GM12878 (cell line): ENCODE measurements around the gene MESD. TPM values are rescaled to one million over a fixed set of nuclear protein-coding genes. Genes with fewer than 3 reads are reported as not detected.

ENCODE experiments used
- ATAC-seq: fragments of 200-7000 bp; cut with Tn5 transposase; 3 replicates; pipeline ENCODE4 v1.9.1; 2020; ENCODE audit warnings: mild to moderate bottlenecking, moderate library complexity
- BruUV-seq: library from RNA; stranded (reverse); fragments of 400-500 nt; replicated peaks from 2 replicates; lab custom pipeline; 2021; lab: Mats Ljungman, UMichigan
- CTCF ChIA-PET: fragments of 300-600 bp; sonication (Branson Sonifier 250); formaldehyde crosslinking; extraction: SDS; loops from one replicate; lab custom pipeline; 2021; ENCODE audit warnings: inconsistent platforms; lab: Yijun Ruan, JAX
- POLR2A ChIA-PET: fragments of 350-600 bp; formaldehyde crosslinking; extraction: SDS; loops from one replicate; lab custom pipeline; 2021; ENCODE audit warnings: inconsistent platforms; lab: Charles Lee
- RAD21 ChIA-PET: fragments of 300-600 bp; sonication (Branson Sonifier 250); formaldehyde crosslinking; loops from one replicate; lab custom pipeline; 2023; ENCODE audit warnings: antibody characterized with exemption; ENCODE audit not compliant: unreplicated experiment; lab: Charles Lee
- SMC1A ChIA-PET: fragments of 300-600 bp; sonication (Branson Sonifier 250); formaldehyde crosslinking; loops from one replicate; lab custom pipeline; 2023; ENCODE audit not compliant: unreplicated experiment, uncharacterized antibody; lab: Charles Lee
- DNase-seq: peaks from one replicate; pipeline ENCODE4 v3.0.0-alpha.2; 2011; ENCODE audit warnings: low read depth, low spot score
- FAIRE-seq: peaks from 3 replicates; lab custom pipeline; 2011; peaks lifted over from hg19 to GRCh38; lab: Jason Lieb, UNC
- H2AFZ ChIP-seq: 2 replicates; pipeline ENCODE4 v1.6.0; 2011; ENCODE audit warnings: low read depth, low read length, control low read depth; ENCODE audit not compliant: control insufficient read depth
- H3K27ac ChIP-seq: 2 replicates; pipeline ENCODE4 v1.5.1; 2011; ENCODE audit warnings: control low read depth; ENCODE audit not compliant: control insufficient read depth, insufficient read depth
- H3K27me3 ChIP-seq, 2 experiments: replicated peaks in 1 of 2; 2 replicates each; pipeline versions ENCODE4 v1.6.0 to v1.6.1; 2011; ENCODE audit warnings: low read length in 1 of 2; ENCODE audit not compliant: control insufficient read depth in 2 of 2, insufficient read depth in 2 of 2
- H3K36me3 ChIP-seq, 2 experiments: 2 replicates each; pipeline ENCODE4 v1.5.1; 2011; ENCODE audit warnings: low read length in 1 of 2; ENCODE audit not compliant: control insufficient read depth in 2 of 2, insufficient read depth in 2 of 2
- H3K4me1 ChIP-seq: 2 replicates; pipeline ENCODE4 v1.6.1; 2011; ENCODE audit warnings: mild to moderate bottlenecking, low read length, moderate library complexity, mixed read lengths; ENCODE audit not compliant: control insufficient read depth, insufficient read depth
- H3K4me2 ChIP-seq: 2 replicates; pipeline ENCODE4 v1.6.0; 2011; ENCODE audit warnings: control low read depth; ENCODE audit not compliant: control insufficient read depth, insufficient read depth
- H3K4me3 ChIP-seq: fragments of 200-600 bp; sonication (generic); 2 replicates; pipeline ENCODE4 v1.5.1; 2016
- H3K79me2 ChIP-seq: 2 replicates; pipeline ENCODE4 v1.6.0; 2011; ENCODE audit warnings: low read length; ENCODE audit not compliant: control insufficient read depth, insufficient read depth
- H3K9ac ChIP-seq: 2 replicates; pipeline ENCODE4 v1.8.0; 2011; ENCODE audit warnings: low read length, control low read depth, mixed read lengths; ENCODE audit not compliant: control insufficient read depth, insufficient read depth
- H3K9me3 ChIP-seq: replicated peaks from 3 replicates; pipeline ENCODE4 v1.5.1; 2011; ENCODE audit warnings: mild to moderate bottlenecking, low read length; ENCODE audit not compliant: control insufficient read depth, insufficient read depth
- H4K20me1 ChIP-seq: 2 replicates; pipeline ENCODE4 v1.6.0; 2011; ENCODE audit not compliant: control insufficient read depth, insufficient read depth
- CBFB ChIP-seq: IDR thresholded peaks from 2 replicates; pipeline ENCODE4 v1.6.1; 2016; ENCODE audit warnings: antibody characterized with exemption, low read depth
- CEBPB ChIP-seq, 2 experiments: fragments of 150-350 bp in 1 of 2; IDR thresholded peaks; 2 replicates each; pipeline ENCODE4 v1.6.1; 2012 to 2014; ENCODE audit warnings: low read depth in 2 of 2, low read length in 2 of 2, borderline replicate concordance in 1 of 2, inconsistent platforms in 1 of 2
- YBX1 ChIP-seq: fragments of 450-650 bp; IDR thresholded peaks from 2 replicates; pipeline ENCODE4 v1.6.1; 2016; ENCODE audit warnings: antibody characterized with exemption
- ZNF384 ChIP-seq: IDR thresholded peaks from 2 replicates; pipeline ENCODE4 v1.6.1; 2012; ENCODE audit warnings: low read depth, mild to moderate bottlenecking, low read length, improper control_type of control experiment, borderline replicate concordance
- WGBS: methylation state at CpG from one replicate; pipeline ENCODE4 v1.1.6; 2016; ENCODE audit warnings: low lambda C conversion rate; ENCODE audit not compliant: insufficient replicate concordance, insufficient coverage; ENCODE audit errors: missing lambda C conversion rate; 5-methylcytosine and 5-hydroxymethylcytosine counted together
- in situ Hi-C: fragments of 300-500 bp; cut with MboI; formaldehyde crosslinking; loops from 9 replicates; pipeline ENCODE4 v1.14.3; 2018; ENCODE audit warnings: mixed read lengths
- intact Hi-C: fragments of 100-400 bp; cut with micrococcal nuclease; formaldehyde crosslinking; loops from one replicate; pipeline ENCODE4 v1.14.2; 2022; ENCODE audit not compliant: unreplicated experiment
- polyA plus RNA-seq, 11 experiments: library from polyadenylated mRNA; depleted of rRNA in 4 of 11; unstranded in 6 of 11; stranded (reverse) in 5 of 11; fragments of >200 nt; fragmentation: Nextera tagmentation in 4 of 11; fragmentation: Illumina TruSeq in 1 of 11; extraction: Ambion mirVana in 4 of 11; extraction: Trizol in 1 of 11; gene quantifications; 1 replicate in 1 of 11; 2 replicates in 10 of 11; pipeline versions ENCODE4 v1.2.1 to v1.2.3, GENCODE V29; 2011 to 2016; ENCODE audit warnings: inconsistent platforms in 2 of 11, missing spikeins in 2 of 11, low read depth in 1 of 11
- total RNA-seq, 4 experiments: library from RNA; depleted of rRNA in 3 of 4; stranded (reverse); fragments of >200 nt in 3 of 4; fragmentation: Illumina TruSeq in 1 of 4; extraction: Trizol in 1 of 4; gene quantifications; 2 replicates each; pipeline versions ENCODE4 v1.2.1 to v1.2.3, GENCODE V29; 2013 to 2021
- TF ChIP-seq, protein P1 (sequence below): fragments of 450-650 bp; IDR thresholded peaks from 2 replicates; pipeline ENCODE4 v1.6.1; 2017; ENCODE audit warnings: mild to moderate bottlenecking, low read depth, inconsistent platforms; ENCODE audit not compliant: poor library complexity, severe bottlenecking
- TF ChIP-seq, protein P2 (sequence below): fragments of 450-650 bp; formaldehyde crosslinking; IDR thresholded peaks from 2 replicates; pipeline ENCODE4 v1.4.0; 2020; ENCODE audit warnings: mild to moderate bottlenecking, moderate library complexity

MESD gene
- total and polyA plus RNA-seq, 10 of the 15 experiments (the other 5 are each of a cell fraction or from before 2014, with no cell fraction given), result 10.2 to 39.8 (median 20.9) TPM

DNA sequence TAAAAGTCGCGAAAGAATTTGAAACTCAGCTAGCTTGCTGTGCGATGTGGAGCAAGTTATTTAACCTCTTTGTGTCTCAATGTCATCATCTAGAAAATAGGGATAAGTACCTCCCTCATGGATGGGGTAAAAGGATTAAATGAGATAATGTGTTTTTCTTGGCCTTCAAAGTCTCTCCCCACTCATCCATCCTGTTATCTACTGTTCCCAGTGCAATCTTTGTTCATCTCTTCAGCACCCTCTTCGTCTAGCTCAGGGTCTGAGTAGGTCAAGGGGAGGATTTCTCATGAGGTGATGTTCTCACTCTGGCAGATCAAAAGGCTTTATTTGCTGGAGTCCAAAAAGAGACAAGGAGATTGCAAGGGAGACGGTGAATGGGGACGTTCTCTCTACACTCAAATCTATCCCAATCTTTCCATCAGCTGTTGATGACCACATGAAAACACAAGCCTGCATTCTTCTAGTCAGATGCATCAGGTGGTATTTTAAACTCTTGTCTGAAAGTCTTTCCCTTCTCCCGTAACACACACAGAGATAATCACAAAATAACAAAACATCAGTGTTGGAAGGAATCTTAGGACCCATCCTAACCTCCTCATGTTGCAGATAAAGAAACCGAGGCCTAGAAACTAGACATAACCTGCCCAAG lies 1.3 kb downstream of the MESD start:
- SMC1A ChIA-PET, result interaction anchor here (0.6 to 1.7 kb wide), 6 partner anchors 11 to 578 kb away, joined by 3 to 5 read pairs (median 3); partner anchors contain the start of gene CEMIP
- Histone ChIP-seq H3K9me3 (no peaks in the 10 kb centered on the region), H3K27me3 (no peaks in the 10 kb centered on the region), H3K36me3 (peaks cover 0 to 3% of the 10 kb centered on the region in 2 experiments; a peak in 1 of 4 replicates), H3K9ac (peak overlapping the region; percentile 89), H3K4me2 (peak overlapping the region; percentile 92), H4K20me1 (no peaks in the 10 kb centered on the region), H3K4me3 (peak overlapping the region; percentile 94), H3K27ac (peak overlapping the region; percentile 80), H3K79me2 (peaks cover 55% of the 10 kb centered on the region)
- WGBS, result 54% methylated on average over 8 of the region's 8 CpGs
- FAIRE-seq (no peak), ATAC-seq (no peak)
- intact Hi-C loops (no loop called here), in situ Hi-C loops (no loop called here)
- POLR2A ChIA-PET, result interaction anchor here (1.0 to 2.2 kb wide), 3 partner anchors 11 to 36 kb away, joined by 4 to 9 read pairs (median 7); partner anchors contain the start of gene TLNRD1
- RAD21 ChIA-PET, result interaction anchor here (1.1 to 2.6 kb wide), 3 partner anchors 13 to 278 kb away, joined by 3 to 13 read pairs (median 4); partner anchors contain the start of gene TLNRD1
- CTCF ChIA-PET, result interaction anchor here (0.9 to 4.7 kb wide), 3 partner anchors 18 to 278 kb away, joined by 6 to 27 read pairs (median 8); no protein-coding TSS in a partner anchor
- TF ChIP-seq, protein P1, sequence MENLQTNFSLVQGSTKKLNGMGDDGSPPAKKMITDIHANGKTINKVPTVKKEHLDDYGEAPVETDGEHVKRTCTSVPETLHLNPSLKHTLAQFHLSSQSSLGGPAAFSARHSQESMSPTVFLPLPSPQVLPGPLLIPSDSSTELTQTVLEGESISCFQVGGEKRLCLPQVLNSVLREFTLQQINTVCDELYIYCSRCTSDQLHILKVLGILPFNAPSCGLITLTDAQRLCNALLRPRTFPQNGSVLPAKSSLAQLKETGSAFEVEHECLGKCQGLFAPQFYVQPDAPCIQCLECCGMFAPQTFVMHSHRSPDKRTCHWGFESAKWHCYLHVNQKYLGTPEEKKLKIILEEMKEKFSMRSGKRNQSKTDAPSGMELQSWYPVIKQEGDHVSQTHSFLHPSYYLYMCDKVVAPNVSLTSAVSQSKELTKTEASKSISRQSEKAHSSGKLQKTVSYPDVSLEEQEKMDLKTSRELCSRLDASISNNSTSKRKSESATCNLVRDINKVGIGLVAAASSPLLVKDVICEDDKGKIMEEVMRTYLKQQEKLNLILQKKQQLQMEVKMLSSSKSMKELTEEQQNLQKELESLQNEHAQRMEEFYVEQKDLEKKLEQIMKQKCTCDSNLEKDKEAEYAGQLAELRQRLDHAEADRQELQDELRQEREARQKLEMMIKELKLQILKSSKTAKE, result no peak
- TF ChIP-seq YBX1 (no peak), CEBPB (IDR thresholded peaks at IDR 0.05; ENCODE audit: borderline replicate concordance in 1 of 2, low read depth in 2 of 2, low read length in 2 of 2) (no peak), CBFB (no peak), ZNF384 (no peak)
- TF ChIP-seq, protein P2, sequence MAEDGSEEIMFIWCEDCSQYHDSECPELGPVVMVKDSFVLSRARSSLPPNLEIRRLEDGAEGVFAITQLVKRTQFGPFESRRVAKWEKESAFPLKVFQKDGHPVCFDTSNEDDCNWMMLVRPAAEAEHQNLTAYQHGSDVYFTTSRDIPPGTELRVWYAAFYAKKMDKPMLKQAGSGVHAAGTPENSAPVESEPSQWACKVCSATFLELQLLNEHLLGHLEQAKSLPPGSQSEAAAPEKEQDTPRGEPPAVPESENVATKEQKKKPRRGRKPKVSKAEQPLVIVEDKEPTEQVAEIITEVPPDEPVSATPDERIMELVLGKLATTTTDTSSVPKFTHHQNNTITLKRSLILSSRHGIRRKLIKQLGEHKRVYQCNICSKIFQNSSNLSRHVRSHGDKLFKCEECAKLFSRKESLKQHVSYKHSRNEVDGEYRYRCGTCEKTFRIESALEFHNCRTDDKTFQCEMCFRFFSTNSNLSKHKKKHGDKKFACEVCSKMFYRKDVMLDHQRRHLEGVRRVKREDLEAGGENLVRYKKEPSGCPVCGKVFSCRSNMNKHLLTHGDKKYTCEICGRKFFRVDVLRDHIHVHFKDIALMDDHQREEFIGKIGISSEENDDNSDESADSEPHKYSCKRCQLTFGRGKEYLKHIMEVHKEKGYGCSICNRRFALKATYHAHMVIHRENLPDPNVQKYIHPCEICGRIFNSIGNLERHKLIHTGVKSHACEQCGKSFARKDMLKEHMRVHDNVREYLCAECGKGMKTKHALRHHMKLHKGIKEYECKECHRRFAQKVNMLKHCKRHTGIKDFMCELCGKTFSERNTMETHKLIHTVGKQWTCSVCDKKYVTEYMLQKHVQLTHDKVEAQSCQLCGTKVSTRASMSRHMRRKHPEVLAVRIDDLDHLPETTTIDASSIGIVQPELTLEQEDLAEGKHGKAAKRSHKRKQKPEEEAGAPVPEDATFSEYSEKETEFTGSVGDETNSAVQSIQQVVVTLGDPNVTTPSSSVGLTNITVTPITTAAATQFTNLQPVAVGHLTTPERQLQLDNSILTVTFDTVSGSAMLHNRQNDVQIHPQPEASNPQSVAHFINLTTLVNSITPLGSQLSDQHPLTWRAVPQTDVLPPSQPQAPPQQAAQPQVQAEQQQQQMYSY (CRISPR knock-in tag), result no peak
- TF ChIP-seq, all 136 proteins: peak for 0
- BruUV-seq, result TSS peak; percentile 69
- Histone ChIP-seq H3K4me1 (peaks cover 5% of the 10 kb centered on the region), H2AFZ (no peak overlapping the region)
- DNase-seq, result no peak
